Kidney (tissue), 14 donors: ENCODE measurements around the gene TRERF1. TPM values are rescaled to one million over a fixed set of nuclear protein-coding genes. Genes with fewer than 3 reads are reported as not detected.

Experiments
- DNase-seq, 5 donors: peaks; one replicate each; pipeline ENCODE4 v3.0.0-alpha.2; 2013 to 2020
- FAIRE-seq: peaks from 2 replicates; lab custom pipeline; 2012; peaks lifted over from hg19 to GRCh38; lab: Jason Lieb, UNC
- H3K27ac ChIP-seq, 2 donors: one replicate each; pipeline ENCODE4 v1.7.0; 2013; ENCODE audit warnings: low read depth in 2 of 2, low read length in 2 of 2, inconsistent platforms in 1 of 2
- H3K27me3 ChIP-seq: one replicate; pipeline ENCODE4 v1.7.1; 2013; ENCODE audit warnings: low read length, inconsistent platforms; ENCODE audit not compliant: control insufficient read depth, insufficient read depth
- H3K36me3 ChIP-seq, 3 donors: one replicate each; pipeline versions ENCODE4 v1.7.0 to v1.7.1; 2013; ENCODE audit warnings: low read length in 3 of 3, control low read depth in 1 of 3, inconsistent platforms in 1 of 3; ENCODE audit not compliant: insufficient read depth in 3 of 3, control insufficient read depth in 2 of 3
- H3K4me1 ChIP-seq, 3 donors: one replicate each; pipeline versions ENCODE4 v1.7.0 to v1.7.1; 2013; ENCODE audit warnings: low read length in 3 of 3, inconsistent platforms in 1 of 3, low read depth in 1 of 3; ENCODE audit not compliant: control insufficient read depth in 2 of 3, insufficient read depth in 2 of 3
- H3K4me3 ChIP-seq, 3 donors: one replicate each; pipeline versions ENCODE4 v1.7.0 to v1.8.1; 2013; ENCODE audit warnings: low read length in 3 of 3, control low read depth in 1 of 3, inconsistent platforms in 1 of 3
- H3K9ac ChIP-seq, 3 donors: one replicate each; pipeline versions ENCODE4 v1.7.0 to v1.7.1; 2013; ENCODE audit warnings: low read length in 3 of 3, control low read depth in 1 of 3, inconsistent platforms in 1 of 3
- H3K9me3 ChIP-seq, 3 donors: one replicate each; pipeline versions ENCODE4 v1.7.0 to v1.7.1; 2013; ENCODE audit warnings: low read length in 3 of 3, control low read depth in 1 of 3, inconsistent platforms in 1 of 3; ENCODE audit not compliant: control insufficient read depth in 2 of 3, insufficient read depth in 1 of 3
- CTCF ChIP-seq: IDR thresholded peaks from 3 replicates; pipeline ENCODE4 v1.5.1; 2012; ENCODE audit warnings: mild to moderate bottlenecking, moderate library complexity, borderline replicate concordance; ENCODE audit not compliant: insufficient read depth; ENCODE audit errors: extremely low read depth
- intact Hi-C: fragments of 100-400 bp; cut with DNase I; formaldehyde crosslinking; loops from one replicate; pipeline ENCODE4 v1.11.1; 2022
- polyA plus RNA-seq: library from polyadenylated mRNA; stranded (reverse); fragments of 350-450 nt; fragmentation: Illumina TruSeq; extraction: RNeasy Lipid Tissue Mini Kit (QIAGEN cat#74804); gene quantifications from one replicate; pipeline ENCODE4 v1.2.3, GENCODE V29; 2014; ENCODE audit warnings: low read depth, low replicate concordance; ENCODE audit not compliant: insufficient read depth
- total RNA-seq: library from RNA; stranded (reverse); fragmentation: NEBNext Ultra II Directional; extraction: Animal tissue kit (Norgen Biotek cat#: 25700); gene quantifications from one replicate; pipeline ENCODE4 v1.2.1, GENCODE V29; 2021
- donor health status: control.
- donor health status: control.
- donor health status: control.
- donor health status: control.
- donor health status: control.
- donor health status: DM: yes; HTN: yes; CAD: no.
- donor health status: Normal renal cell carcinoma (clear cell type).

TRERF1 gene
- total and polyA plus RNA-seq, 2 donors from 2014 or later, result 1.5 to 8.4 TPM

- peaks cover 0 to 2% (median 0%) of the 10 kb centered on the region in 3 donors for H3K4me1 ChIP-seq
- TF ChIP-seq CTCF, result no peak
- FAIRE-seq (no peak), DNase-seq (peak in 2 of 5 donors; percentile 26 to 45)
- intact Hi-C loops, result no loop called here
- no peak overlapping the region for H3K9ac ChIP-seq
- H3K4me3 ChIP-seq, result no peak overlapping the region
- H3K9me3 ChIP-seq, result no peaks in the 10 kb centered on the region
- H3K27ac ChIP-seq, result no peak overlapping the region
- no peaks in the 10 kb centered on the region for H3K27me3 ChIP-seq
- no peaks in the 10 kb centered on the region for H3K36me3 ChIP-seq
These were observed 113.6 kb downstream of the TRERF1 start for GRCh38 chr6:42337985-42338743.

- no peak for FAIRE-seq
- H3K9me3 ChIP-seq, result no peaks in the 10 kb centered on the region
- DNase-seq, result no peak
- no peaks in the 10 kb centered on the region for H3K27me3 ChIP-seq
- no peaks in the 10 kb centered on the region for H3K36me3 ChIP-seq
- no peak overlapping the region for H3K9ac ChIP-seq
- H3K4me1 ChIP-seq, result peaks cover 0 to 2% (median 0%) of the 10 kb centered on the region in 3 donors
- intact Hi-C loops, result no loop called here
- no peak overlapping the region for H3K4me3 ChIP-seq
- H3K27ac ChIP-seq, result no peak overlapping the region
- TF ChIP-seq CTCF, result no peak
These were observed 115.3 kb downstream of the TRERF1 start for GRCh38 chr6:42336431-42336830.

DNA sequence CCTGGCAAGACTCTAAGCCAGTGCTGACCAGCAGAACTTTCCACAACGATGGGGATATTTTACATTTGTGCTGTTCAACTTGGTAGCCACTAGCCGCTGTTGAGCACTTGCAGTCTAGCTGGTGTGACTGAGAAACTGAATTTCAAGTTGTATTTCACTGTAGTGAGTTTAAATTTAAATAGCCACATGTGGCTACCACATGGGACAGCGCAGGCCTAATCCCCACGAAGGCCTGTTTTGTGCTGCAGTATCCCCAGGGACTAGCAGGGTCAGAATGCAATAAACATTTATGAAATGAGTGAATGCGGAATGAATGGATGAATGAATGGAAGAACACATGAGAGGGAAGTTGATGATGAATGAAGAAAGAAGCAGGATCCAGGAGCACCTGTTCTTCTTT lies 115.8 kb downstream of the TRERF1 start:
- H3K36me3 ChIP-seq, result no peaks in the 10 kb centered on the region
- no peak overlapping the region for H3K9ac ChIP-seq
- H3K27me3 ChIP-seq, result no peaks in the 10 kb centered on the region
- intact Hi-C loops, result no loop called here
- DNase-seq, result no peak
- H3K4me1 ChIP-seq, result peaks cover 0 to 2% (median 0%) of the 10 kb centered on the region in 3 donors
- no peak for FAIRE-seq
- H3K4me3 ChIP-seq, result no peak overlapping the region
- H3K9me3 ChIP-seq, result no peaks in the 10 kb centered on the region
- no peak for TF ChIP-seq CTCF
- H3K27ac ChIP-seq, result no peak overlapping the region
